Measurements from ENCODE around the gene SOBP.

DNA sequence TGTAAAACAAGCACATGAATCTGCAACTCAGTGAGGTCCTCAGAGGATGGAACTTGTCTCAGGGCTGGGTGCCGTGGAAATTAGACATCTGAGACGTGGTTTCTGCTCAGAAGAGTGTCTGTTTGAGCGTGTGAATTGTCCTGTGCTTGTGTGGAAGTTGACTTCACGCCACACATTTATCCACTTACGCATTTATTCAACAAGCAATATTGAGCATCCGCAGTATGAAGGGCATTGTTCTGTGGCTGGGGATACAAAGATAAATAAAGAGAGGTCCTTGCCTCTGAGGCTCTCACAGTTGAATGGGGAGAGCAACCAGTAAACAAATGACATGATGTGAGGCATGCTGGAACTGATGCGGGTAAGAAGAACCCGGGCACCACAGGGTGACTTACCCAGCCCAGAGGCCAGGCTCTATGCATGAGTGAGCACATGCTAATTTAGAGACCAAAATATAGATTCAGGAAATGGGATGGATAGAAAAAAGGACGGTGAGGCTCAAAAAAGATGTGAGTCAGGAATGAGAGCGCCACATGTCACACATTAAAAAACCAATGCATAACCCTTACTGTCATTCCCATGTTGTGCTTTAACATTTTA is 60.4 kb downstream of the SOBP start:
- no peak for TF ChIP-seq POLR2A (IDR thresholded peaks at IDR 0.05)
- TF ChIP-seq, protein P1, sequence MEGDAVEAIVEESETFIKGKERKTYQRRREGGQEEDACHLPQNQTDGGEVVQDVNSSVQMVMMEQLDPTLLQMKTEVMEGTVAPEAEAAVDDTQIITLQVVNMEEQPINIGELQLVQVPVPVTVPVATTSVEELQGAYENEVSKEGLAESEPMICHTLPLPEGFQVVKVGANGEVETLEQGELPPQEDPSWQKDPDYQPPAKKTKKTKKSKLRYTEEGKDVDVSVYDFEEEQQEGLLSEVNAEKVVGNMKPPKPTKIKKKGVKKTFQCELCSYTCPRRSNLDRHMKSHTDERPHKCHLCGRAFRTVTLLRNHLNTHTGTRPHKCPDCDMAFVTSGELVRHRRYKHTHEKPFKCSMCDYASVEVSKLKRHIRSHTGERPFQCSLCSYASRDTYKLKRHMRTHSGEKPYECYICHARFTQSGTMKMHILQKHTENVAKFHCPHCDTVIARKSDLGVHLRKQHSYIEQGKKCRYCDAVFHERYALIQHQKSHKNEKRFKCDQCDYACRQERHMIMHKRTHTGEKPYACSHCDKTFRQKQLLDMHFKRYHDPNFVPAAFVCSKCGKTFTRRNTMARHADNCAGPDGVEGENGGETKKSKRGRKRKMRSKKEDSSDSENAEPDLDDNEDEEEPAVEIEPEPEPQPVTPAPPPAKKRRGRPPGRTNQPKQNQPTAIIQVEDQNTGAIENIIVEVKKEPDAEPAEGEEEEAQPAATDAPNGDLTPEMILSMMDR (IDR thresholded peaks at IDR 0.05): no peak

All from vagina (tissue), 2 donors.